Duodenal mucosa (tissue), 2 donors: ENCODE results near the gene GALNT12.

Source experiments
- H3K27ac ChIP-seq: one replicate; pipeline ENCODE4 v1.7.0; 2013; ENCODE audit warnings: low read depth, low read length
- H3K27me3 ChIP-seq, 2 donors: one replicate each; pipeline ENCODE4 v1.7.0; 2013; ENCODE audit warnings: low read length in 2 of 2, control low read depth in 1 of 2; ENCODE audit not compliant: insufficient read depth in 2 of 2, control insufficient read depth in 1 of 2
- H3K36me3 ChIP-seq, 2 donors: one replicate each; pipeline ENCODE4 v1.7.0; 2013; ENCODE audit warnings: low read length in 2 of 2, control low read depth in 1 of 2; ENCODE audit not compliant: insufficient read depth in 2 of 2, control insufficient read depth in 1 of 2
- H3K4me1 ChIP-seq, 2 donors: one replicate each; pipeline ENCODE4 v1.7.0; 2013; ENCODE audit warnings: low read length in 2 of 2, control low read depth in 1 of 2; ENCODE audit not compliant: insufficient read depth in 2 of 2, control insufficient read depth in 1 of 2
- H3K4me3 ChIP-seq, 2 donors: one replicate each; pipeline ENCODE4 v1.7.0; 2013; ENCODE audit warnings: low read length in 2 of 2, low read depth in 1 of 2
- H3K9ac ChIP-seq, 2 donors: one replicate each; pipeline ENCODE4 v1.7.0; 2013; ENCODE audit warnings: low read length in 2 of 2, low read depth in 1 of 2
- H3K9me3 ChIP-seq, 2 donors: one replicate each; pipeline ENCODE4 v1.7.0; 2013; ENCODE audit warnings: low read length in 2 of 2, control low read depth in 1 of 2; ENCODE audit not compliant: control insufficient read depth in 1 of 2

The GALNT12 gene

DNA sequence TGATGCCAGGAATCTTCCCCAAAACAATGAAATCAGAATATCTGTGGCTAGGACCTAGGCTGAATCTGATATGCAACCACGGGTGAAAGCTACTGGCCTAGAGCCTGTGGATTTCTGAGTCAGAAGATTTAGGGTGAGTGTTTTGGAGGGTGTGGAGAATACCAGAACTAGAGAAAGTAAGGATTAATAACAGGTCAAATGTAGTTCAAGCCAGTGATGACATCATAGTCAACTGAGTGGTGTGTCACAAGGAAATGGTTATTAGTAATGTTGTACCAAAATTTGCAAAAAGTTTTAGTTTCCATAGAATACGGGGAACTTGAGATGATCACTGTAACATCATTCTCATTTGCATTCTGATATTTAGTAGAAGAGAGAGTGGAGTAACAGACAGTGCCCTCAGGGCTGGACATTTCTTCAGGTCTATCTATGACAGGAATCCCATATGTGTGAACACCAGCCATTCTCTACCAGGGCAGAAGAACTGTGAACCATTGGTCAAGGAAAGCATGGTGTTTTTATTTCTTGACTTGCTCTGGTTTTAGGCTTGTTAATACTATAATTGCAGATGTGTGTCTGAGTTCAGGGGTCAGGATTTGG lies 3.7 kb downstream of the GALNT12 start:
- Histone ChIP-seq H3K4me1 (peaks cover 33 to 37% of the 10 kb centered on the region in 2 donors), H3K9me3 (no peaks in the 10 kb centered on the region), H3K4me3 (no peak overlapping the region), H3K27ac (no peak overlapping the region), H3K36me3 (no peaks in the 10 kb centered on the region), H3K9ac (no peak overlapping the region), H3K27me3 (peaks cover 0 to 5% of the 10 kb centered on the region in 2 donors)

DNA sequence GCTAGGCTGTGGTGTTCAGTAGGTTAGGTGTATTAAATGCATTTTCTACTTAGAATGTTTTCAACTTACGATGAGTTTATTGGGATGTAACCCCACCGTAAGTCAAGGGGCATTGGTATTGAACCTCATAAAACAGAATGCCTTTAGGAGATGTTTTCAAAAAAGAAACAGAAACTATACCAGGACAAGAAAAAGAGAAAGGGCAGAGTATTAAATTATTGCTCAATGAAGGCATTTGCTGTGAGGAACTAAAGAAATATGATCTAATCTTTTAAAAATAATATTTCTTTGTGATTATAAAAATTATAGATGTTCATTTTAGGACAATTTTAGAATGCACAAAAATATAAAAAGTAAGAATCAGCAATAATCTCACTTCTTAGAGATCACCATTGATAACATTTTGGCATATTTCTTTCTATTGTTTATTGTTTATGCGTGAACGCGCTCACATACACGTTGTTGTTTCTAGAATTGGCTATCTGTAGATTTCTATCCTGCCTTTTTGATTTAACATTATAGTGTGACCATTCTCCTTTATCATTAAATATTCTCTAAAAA lies 8.0 kb downstream of the GALNT12 start:
- H3K27ac ChIP-seq: no peak overlapping the region
- no peak overlapping the region for H3K4me3 ChIP-seq
- H3K27me3 ChIP-seq: no peaks in the 10 kb centered on the region
- H3K9me3 ChIP-seq: peaks cover 3% of the 10 kb centered on the region in 2 donors
- peaks cover 0 to 3% of the 10 kb centered on the region in 2 donors for H3K36me3 ChIP-seq
- H3K9ac ChIP-seq: no peak overlapping the region
- H3K4me1 ChIP-seq: peaks cover 0 to under 1% of the 10 kb centered on the region in 2 donors

- H3K4me3 ChIP-seq: no peak overlapping the region
- peaks cover 3% of the 10 kb centered on the region in 2 donors for H3K9me3 ChIP-seq
- peaks cover 0 to 15% of the 10 kb centered on the region in 2 donors for H3K36me3 ChIP-seq
- H3K27ac ChIP-seq: no peak overlapping the region
- H3K4me1 ChIP-seq: no peaks in the 10 kb centered on the region
- no peak overlapping the region for H3K9ac ChIP-seq
- H3K27me3 ChIP-seq: no peaks in the 10 kb centered on the region
These were observed 11.3 kb downstream of the GALNT12 start for GRCh38 chr9:98818764-98819163.

DNA sequence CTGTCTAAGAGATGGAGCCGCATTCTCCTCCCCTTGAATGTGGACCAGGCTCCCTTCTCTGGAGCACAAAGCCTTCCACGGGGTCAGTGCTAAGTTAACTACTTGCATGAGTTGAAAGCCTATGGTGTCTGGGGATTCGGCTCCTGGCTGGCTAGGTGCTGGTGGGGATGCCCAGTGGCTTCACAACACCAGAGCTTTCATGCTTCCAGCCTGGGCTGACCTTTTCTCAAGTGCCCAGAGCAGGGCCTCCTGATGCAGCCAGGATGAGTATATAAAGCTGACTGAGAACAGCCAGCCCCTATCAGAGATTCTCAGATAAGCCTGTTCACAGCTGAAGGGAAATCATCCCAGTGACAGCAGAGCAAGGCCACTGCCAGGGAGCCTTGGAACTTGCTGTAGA lies 11.8 kb downstream of the GALNT12 start:
- no peak overlapping the region for H3K27ac ChIP-seq
- peaks cover 3% of the 10 kb centered on the region in 2 donors for H3K9me3 ChIP-seq
- H3K36me3 ChIP-seq: peaks cover 0 to 20% of the 10 kb centered on the region in 2 donors
- no peak overlapping the region for H3K9ac ChIP-seq
- no peak overlapping the region for H3K4me3 ChIP-seq
- H3K27me3 ChIP-seq: no peaks in the 10 kb centered on the region
- H3K4me1 ChIP-seq: no peaks in the 10 kb centered on the region

DNA sequence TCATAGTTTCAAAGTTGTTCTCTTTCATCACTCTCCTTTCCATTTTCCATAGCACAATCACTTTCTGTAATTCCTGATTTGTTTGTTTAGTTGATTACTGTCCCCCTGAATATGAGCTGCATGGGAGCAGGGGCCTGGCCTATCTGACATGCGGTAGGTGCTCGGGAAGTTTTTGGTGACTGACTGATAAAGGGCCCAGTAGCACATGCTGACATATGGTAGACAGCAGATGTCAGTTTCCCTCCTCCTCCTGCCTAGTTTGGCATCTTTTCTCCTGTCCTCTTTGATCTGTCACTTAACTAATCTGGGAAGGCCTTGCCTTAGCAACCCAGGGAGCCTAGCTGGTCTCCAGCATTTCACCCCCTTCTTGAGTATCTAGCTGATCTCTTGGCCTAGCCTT lies 14.4 kb downstream of the GALNT12 start:
- H3K4me1 ChIP-seq: no peaks in the 10 kb centered on the region
- H3K9ac ChIP-seq: no peak overlapping the region
- H3K4me3 ChIP-seq: no peak overlapping the region
- peaks cover 3% of the 10 kb centered on the region in 2 donors for H3K9me3 ChIP-seq
- H3K27me3 ChIP-seq: no peaks in the 10 kb centered on the region
- H3K36me3 ChIP-seq: peaks cover 4 to 35% of the 10 kb centered on the region in 2 donors
- H3K27ac ChIP-seq: no peak overlapping the region

DNA sequence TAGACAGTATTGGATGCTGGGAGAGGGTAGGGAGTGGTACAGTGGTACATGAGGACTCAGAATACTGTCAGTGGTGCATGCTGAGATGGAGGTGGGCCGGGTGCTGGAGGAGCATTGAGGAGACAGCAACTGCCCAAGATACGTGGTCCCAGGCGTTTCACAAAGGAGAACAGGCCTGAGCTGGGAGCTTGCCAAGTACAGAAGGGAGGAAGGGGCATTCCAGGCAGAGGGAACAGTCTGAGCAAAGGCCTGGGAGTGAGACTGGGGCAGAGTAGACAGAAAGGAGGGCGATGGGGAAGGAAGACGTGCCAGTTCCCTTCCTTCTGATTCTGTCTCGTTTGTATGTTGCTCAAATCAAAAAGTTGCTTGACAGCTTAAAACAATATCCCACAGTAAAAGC lies 15.2 kb downstream of the GALNT12 start:
- Histone ChIP-seq H3K4me3 (no peak overlapping the region), H3K36me3 (peaks cover 6 to 42% of the 10 kb centered on the region in 2 donors), H3K4me1 (no peaks in the 10 kb centered on the region), H3K9me3 (peaks cover 3% of the 10 kb centered on the region in 2 donors), H3K27me3 (no peaks in the 10 kb centered on the region), H3K27ac (no peak overlapping the region), H3K9ac (no peak overlapping the region)

- Histone ChIP-seq H3K27me3 (no peaks in the 10 kb centered on the region), H3K9ac (no peak overlapping the region), H3K27ac (no peak overlapping the region), H3K9me3 (peaks cover 1 to 2% of the 10 kb centered on the region in 2 donors), H3K36me3 (peaks cover 12 to 49% of the 10 kb centered on the region in 2 donors), H3K4me3 (no peak overlapping the region), H3K4me1 (no peaks in the 10 kb centered on the region)
These were observed 16.3 kb downstream of the GALNT12 start for GRCh38 chr9:98823666-98824334.

DNA sequence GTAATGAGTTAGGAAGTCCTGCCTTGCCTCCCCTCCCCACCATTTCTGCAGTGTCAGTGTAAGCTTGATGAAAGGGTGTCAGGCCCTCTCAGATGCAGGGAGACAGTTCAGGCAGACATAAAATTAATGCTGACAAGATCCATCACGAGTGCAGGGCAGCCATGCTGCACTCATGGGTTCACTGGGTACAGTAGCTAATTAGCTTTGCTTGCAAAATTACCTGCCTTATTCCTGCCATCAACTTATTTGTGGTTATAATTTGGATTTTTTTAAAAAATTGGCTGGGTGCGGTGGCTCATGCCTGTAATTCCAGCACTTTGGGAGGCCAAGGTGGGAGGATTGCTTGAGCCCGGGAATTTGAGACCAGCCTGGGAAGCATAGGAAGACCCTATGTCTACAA lies 17.9 kb downstream of the GALNT12 start:
- Histone ChIP-seq H3K9ac (no peak overlapping the region), H3K4me1 (no peaks in the 10 kb centered on the region), H3K27ac (no peak overlapping the region), H3K36me3 (peaks cover 12 to 51% of the 10 kb centered on the region in 2 donors), H3K9me3 (no peaks in the 10 kb centered on the region), H3K4me3 (no peak overlapping the region), H3K27me3 (no peaks in the 10 kb centered on the region)

- H3K4me1 ChIP-seq: no peaks in the 10 kb centered on the region
- peaks cover 17 to 58% of the 10 kb centered on the region in 2 donors for H3K36me3 ChIP-seq
- no peak overlapping the region for H3K9ac ChIP-seq
- H3K4me3 ChIP-seq: no peak overlapping the region
- no peaks in the 10 kb centered on the region for H3K9me3 ChIP-seq
- no peak overlapping the region for H3K27ac ChIP-seq
- no peaks in the 10 kb centered on the region for H3K27me3 ChIP-seq
These were observed 19.2 kb downstream of the GALNT12 start for GRCh38 chr9:98826716-98827115.

DNA sequence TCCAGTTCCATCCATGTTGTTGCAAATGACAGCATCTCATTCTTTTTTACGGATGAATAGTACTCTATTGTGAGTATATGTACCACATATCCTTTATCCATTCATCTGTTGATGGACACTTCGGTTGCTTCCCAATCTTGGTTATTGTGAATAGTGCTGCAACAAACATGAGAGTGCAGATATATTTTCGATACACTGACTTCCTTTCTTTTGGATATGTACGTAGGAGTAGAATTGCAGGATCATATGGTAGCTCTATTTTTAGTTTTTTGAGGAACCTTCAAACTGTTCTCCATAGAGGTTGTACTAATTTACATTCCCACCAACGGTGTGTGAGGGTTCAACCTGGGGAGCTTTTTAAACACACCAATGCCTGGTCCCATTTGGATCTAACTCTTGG lies 22.3 kb downstream of the GALNT12 start:
- Histone ChIP-seq H3K27ac (no peak overlapping the region), H3K4me1 (no peaks in the 10 kb centered on the region), H3K36me3 (peaks cover 18 to 43% of the 10 kb centered on the region in 2 donors), H3K9ac (no peak overlapping the region), H3K27me3 (no peaks in the 10 kb centered on the region), H3K9me3 (no peaks in the 10 kb centered on the region), H3K4me3 (no peak overlapping the region)
